Activated T-helper 17 cell treated with anti-CD3 and anti-CD28 coated beads, Interleukin-2, amount 50 U/mL, for 72 hours (primary cell): ENCODE measurements around the gene FGF13. TPM values are rescaled to one million over a fixed set of nuclear protein-coding genes. Genes with fewer than 3 reads are reported as not detected.

Source experiments
- ATAC-seq: fragments of 150-1000 bp; cut with Tn5 transposase; replicated peaks from 2 replicates; pipeline ENCODE4 v1.10.0; 2021; ENCODE audit warnings: mild to moderate bottlenecking, moderate library complexity
- H3K27ac Mint-ChIP-seq: one replicate; pipeline ENCODE4 v1.8.0; 2022; ENCODE audit warnings: mixed read lengths
- H3K27me3 Mint-ChIP-seq: one replicate; pipeline ENCODE4 v1.8.0; 2022; ENCODE audit warnings: mixed read lengths
- H3K36me3 Mint-ChIP-seq: one replicate; pipeline ENCODE4 v1.8.0; 2022; ENCODE audit warnings: low read depth, mild to moderate bottlenecking, mixed read lengths
- H3K4me1 Mint-ChIP-seq: one replicate; pipeline ENCODE4 v1.8.0; 2022; ENCODE audit warnings: mixed read lengths
- H3K4me3 Mint-ChIP-seq: one replicate; pipeline ENCODE4 v1.8.0; 2022; ENCODE audit warnings: mild to moderate bottlenecking, mixed read lengths
- H3K9me3 Mint-ChIP-seq: one replicate; pipeline ENCODE4 v1.8.0; 2022; ENCODE audit warnings: mixed read lengths
- total RNA-seq, 2 donors: library from RNA; stranded (reverse); gene quantifications; one replicate each; pipeline ENCODE4 v1.2.3, GENCODE V29; 2022

FGF13 gene
- not detected for total RNA-seq

DNA sequence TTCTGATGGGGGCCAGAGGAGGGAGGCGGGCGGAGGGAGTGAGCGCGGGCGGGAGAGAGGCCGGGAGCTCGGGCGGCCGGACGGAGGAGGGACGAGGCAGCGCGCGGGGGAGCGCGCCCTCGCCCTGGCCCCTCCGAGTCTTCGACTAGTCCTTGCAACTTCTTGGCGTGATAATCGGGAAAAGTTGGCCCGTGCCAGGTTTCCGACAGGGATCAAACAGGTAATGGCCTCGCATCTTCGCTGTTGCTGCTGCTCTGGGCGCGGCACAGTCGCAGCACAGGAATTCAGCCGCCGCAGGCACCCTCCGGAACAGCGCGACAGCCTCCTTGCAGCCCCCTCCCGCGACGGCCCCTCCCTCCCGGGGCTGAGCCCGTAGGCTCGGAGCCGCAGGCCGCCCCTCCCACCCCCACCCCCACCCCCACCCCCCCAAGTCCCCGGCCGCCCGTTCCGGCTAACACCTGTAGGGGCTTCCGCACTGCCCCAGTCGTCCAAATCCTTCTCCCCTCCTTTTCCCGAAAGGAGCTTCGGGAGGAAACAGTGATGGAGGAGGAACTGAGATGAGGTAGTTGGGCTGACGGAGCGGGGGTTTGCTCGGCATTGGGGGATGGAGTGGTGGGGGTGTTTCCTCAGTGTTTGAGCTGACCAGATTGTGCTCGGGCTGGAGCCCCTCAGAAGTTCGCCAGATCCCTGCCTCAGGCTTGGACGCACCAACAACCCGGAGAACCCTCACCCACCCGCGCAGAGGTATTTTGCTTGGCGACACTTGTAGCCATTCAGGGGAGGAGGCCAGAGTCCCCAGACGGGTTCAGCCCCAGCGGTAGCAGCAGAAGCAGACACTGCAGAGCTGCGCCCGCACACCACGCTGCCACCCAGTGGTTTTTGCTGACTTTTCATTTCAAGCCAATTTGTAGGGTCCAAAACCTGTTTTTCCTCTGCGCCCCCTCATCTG lies at the start of gene FGF13:
Gene FGF13 (minus strand): TSS at position 319 of the 949 bp plus-strand sequence. CDS start 714 bp downstream, outside the sequence.
- Mint-ChIP-seq H3K36me3 (no peaks in the 10 kb centered on the region), H3K9me3 (no peaks in the 10 kb centered on the region), H3K4me1 (no peaks in the 10 kb centered on the region), H3K27ac (no peak within 1 kb of the TSS), H3K4me3 (no peak within 1 kb of the TSS), H3K27me3 (peaks cover 17% of the 10 kb centered on the region)
- no peak for ATAC-seq

DNA sequence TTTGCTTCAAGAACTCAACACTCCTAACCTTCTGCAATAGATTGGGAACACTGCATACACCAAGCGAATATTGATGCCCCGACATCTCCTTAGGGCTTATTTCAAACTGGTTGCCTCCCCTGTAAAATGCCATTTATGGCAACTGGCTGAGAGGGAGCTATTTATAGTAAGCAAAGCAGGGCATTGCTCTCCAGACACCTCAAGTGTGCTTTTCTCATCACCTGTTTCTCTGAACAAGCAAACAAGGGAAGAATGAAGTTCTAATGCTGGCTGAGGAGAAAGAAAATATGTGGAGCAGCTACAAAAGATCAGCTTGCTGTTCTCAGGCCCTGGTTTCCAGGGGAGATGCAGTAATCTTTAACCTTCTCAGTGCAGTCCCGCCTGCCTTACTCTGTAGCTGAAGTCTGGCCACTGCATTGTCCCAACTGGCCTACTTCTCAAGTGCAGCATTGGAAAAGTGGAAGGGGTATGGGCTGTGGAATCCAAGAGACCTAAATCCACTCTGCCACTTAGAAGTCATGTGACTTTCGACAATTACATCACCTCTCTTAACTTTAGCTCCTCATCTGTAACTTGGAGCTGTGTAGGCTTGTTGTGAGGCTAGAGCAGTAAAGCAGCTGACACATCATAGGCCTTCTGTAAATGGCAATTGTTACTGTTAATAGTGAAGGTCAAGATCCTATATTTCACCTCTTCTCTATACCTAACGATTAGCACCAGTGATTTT lies 47.9 kb upstream of the FGF13 start:
- Mint-ChIP-seq H3K4me3 (no peak overlapping the region), H3K27me3 (peaks cover 4% of the 10 kb centered on the region), H3K27ac (no peak overlapping the region), H3K9me3 (no peaks in the 10 kb centered on the region), H3K36me3 (no peaks in the 10 kb centered on the region), H3K4me1 (no peaks in the 10 kb centered on the region)
- no peak for ATAC-seq

DNA sequence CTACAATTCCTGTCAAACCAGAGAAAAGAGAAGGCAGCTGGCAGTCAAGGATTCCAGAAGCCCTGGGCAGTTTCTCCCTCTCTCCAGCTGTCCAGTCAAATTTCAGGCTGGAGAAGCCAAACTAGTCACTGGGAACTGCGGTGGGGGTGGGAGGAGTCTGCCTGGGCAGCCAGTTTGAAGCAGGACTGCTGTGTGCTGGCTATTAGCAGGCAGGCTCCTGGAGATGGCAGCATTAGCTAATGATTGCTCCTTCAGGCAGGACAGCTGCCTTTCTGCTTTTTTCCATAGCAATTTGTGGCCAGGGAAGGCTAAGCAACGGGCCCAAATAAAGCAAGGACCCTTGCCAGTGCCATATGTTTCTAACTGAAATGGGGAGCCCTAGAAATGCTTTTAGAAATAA lies 44.7 kb upstream of the FGF13 start:
- no peak for ATAC-seq
- H3K27me3 Mint-ChIP-seq = peaks cover 4% of the 10 kb centered on the region
- H3K4me3 Mint-ChIP-seq = no peak overlapping the region
- H3K4me1 Mint-ChIP-seq = no peaks in the 10 kb centered on the region
- no peaks in the 10 kb centered on the region for H3K9me3 Mint-ChIP-seq
- H3K36me3 Mint-ChIP-seq = no peaks in the 10 kb centered on the region
- no peak overlapping the region for H3K27ac Mint-ChIP-seq

DNA sequence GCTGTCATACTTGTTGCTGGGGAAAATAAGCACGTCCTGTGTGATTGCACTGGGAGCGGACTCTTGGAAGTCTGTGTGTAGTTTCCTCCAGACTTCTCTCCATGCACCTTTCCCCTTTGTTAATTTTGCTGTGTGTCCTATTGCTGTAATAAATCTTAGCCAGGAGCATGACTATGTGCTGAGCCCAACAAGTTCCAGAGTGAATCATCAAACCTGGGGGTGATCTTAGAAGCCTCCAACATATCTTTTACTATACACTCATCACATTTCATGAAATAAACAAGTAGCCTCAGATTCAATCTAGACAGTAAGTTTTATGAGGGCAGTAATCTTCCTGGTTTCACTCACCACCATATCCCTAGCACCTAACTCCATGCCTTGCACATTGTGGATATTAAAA lies 43.3 kb upstream of the FGF13 start:
- H3K4me1 Mint-ChIP-seq = no peaks in the 10 kb centered on the region
- H3K9me3 Mint-ChIP-seq = no peaks in the 10 kb centered on the region
- H3K4me3 Mint-ChIP-seq = no peak overlapping the region
- H3K36me3 Mint-ChIP-seq = no peaks in the 10 kb centered on the region
- no peak overlapping the region for H3K27ac Mint-ChIP-seq
- no peak for ATAC-seq
- H3K27me3 Mint-ChIP-seq = peaks cover 4% of the 10 kb centered on the region

DNA sequence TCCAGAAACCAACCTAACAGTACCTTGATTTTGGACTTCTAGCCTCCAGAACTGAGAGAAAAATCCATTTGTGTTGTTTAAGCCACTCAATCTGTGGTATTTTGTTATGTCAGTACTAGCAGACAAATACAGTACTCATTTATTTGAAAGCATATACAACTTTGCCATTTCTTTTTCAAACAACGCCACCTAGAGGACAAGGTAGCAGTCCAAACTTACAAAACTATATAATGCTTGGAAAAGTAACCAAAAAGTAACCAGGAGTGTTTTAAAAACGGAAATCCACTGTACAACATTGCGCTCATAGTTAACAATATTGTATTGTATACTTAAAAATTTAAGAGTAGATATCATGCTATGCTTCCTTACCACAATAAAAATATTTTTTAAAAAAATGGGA lies 37.0 kb upstream of the FGF13 start:
- H3K4me3 Mint-ChIP-seq = no peak overlapping the region
- H3K36me3 Mint-ChIP-seq = no peaks in the 10 kb centered on the region
- H3K27me3 Mint-ChIP-seq = no peaks in the 10 kb centered on the region
- no peaks in the 10 kb centered on the region for H3K4me1 Mint-ChIP-seq
- ATAC-seq = no peak
- no peak overlapping the region for H3K27ac Mint-ChIP-seq
- H3K9me3 Mint-ChIP-seq = no peaks in the 10 kb centered on the region

DNA sequence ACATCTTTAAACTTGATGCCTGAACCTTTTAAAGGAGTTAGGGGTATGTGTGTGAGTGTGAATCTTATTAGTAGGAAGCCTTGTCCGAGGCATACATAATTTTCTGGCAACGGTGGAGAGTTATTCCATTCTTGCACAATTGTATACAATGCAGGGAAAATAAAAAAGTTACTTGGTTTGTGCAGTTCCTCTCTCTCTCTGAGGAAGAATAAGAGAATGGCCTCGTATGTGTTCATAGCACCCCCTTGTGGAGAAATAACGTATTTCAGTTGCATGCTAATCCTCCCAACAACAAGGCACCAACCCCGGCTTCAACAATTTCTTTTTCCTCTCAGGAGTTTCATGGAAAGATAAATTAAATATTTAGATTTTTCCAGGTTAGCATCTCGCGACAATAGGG lies 33.7 kb upstream of the FGF13 start:
- Mint-ChIP-seq H3K27me3 (no peaks in the 10 kb centered on the region), H3K4me1 (no peaks in the 10 kb centered on the region)
- no peak for ATAC-seq

DNA sequence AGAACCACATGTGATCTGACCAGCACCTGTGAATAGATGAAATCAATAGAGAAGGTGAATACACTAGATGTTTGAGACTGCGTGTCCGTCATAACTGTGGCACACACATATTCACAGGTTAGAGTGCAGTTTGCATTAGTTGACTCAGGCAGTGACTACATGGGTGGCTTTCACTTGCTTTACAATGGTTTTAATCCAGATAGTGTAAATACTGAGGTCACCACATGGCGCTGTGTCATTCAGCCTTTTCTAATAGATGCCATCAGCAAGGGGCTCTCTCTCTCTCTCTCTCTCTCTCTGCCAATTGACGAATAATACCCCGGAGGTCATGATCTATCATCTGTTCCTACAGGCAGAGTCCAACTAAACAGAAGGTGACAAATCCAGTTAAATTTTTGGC lies 30.7 kb upstream of the FGF13 start:
- Mint-ChIP-seq H3K36me3 (no peaks in the 10 kb centered on the region), H3K4me1 (no peaks in the 10 kb centered on the region), H3K4me3 (no peak overlapping the region), H3K27me3 (no peaks in the 10 kb centered on the region), H3K9me3 (no peaks in the 10 kb centered on the region), H3K27ac (no peak overlapping the region)
- ATAC-seq = no peak

More for the DNA sequence above, 33.7 kb upstream of the FGF13 start:
- no peak overlapping the region for H3K4me3 Mint-ChIP-seq
- H3K27ac Mint-ChIP-seq = no peak overlapping the region
- no peaks in the 10 kb centered on the region for H3K9me3 Mint-ChIP-seq
- H3K36me3 Mint-ChIP-seq = no peaks in the 10 kb centered on the region

DNA sequence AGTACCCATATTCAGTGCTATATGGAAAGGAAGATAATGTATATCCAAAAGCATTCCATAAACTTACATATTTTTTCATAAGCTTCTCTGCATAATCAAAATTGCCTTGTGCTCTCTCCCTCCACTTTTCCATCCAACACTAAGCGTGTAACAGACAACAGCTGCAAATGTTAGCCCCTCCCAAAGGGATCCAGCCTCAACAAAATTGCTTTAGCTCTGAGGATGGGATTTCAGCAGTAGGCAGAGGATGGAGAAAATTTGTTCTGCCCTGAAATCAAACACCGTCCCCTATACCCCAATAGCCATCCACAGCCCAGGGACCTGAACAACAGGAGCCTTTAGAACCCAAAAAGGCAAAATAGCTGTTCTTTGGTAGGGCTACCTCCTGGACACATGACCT lies 28.8 kb upstream of the FGF13 start:
- no peaks in the 10 kb centered on the region for H3K9me3 Mint-ChIP-seq
- H3K27ac Mint-ChIP-seq = no peak overlapping the region
- no peak for ATAC-seq
- no peaks in the 10 kb centered on the region for H3K36me3 Mint-ChIP-seq
- H3K27me3 Mint-ChIP-seq = no peaks in the 10 kb centered on the region
- no peak overlapping the region for H3K4me3 Mint-ChIP-seq
- no peaks in the 10 kb centered on the region for H3K4me1 Mint-ChIP-seq

DNA sequence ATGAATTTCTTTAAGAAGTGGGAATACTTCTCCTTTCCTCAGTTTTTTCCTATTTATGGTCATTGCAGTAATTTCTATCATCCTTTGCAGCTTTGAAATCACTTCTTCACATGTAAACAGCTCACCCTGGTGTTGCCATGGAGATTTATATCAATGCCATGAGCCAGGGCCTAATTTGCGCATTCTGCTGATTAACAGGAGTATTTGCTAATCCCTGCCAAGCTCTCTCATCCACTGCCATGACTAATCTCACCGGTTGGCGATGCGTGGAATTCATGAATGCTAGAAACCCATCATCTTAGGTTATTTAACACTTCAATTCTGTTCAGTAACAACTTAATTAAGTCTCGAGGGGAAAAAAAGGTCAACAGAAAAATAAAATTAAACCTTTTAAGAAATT lies 11.8 kb upstream of the FGF13 start:
- H3K4me1 Mint-ChIP-seq = no peaks in the 10 kb centered on the region
- no peaks in the 10 kb centered on the region for H3K9me3 Mint-ChIP-seq
- H3K36me3 Mint-ChIP-seq = no peaks in the 10 kb centered on the region
- H3K27me3 Mint-ChIP-seq = no peaks in the 10 kb centered on the region
- no peak overlapping the region for H3K4me3 Mint-ChIP-seq
- no peak for ATAC-seq
- no peak overlapping the region for H3K27ac Mint-ChIP-seq

DNA sequence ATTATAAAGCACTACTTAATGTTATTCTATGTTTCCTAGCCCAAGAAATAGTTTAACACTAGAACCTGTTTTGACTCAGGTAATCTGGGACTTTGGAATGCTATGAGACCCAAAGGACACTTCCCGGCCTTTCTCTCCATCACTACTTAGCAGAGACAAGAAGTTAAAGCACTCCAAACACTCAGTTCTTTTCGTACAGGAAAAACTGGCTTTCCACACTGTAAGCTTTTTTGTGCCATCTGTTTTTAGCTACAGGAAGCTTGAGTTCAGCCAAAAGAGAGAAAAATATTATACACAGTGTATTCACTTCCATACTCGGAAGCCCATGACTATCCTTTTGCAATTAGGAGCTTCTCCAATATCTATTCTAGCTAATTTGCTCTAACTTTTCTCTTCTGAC lies 7.9 kb upstream of the FGF13 start:
- Mint-ChIP-seq H3K4me3 (no peak overlapping the region), H3K27ac (no peak overlapping the region), H3K9me3 (no peaks in the 10 kb centered on the region), H3K36me3 (no peaks in the 10 kb centered on the region), H3K27me3 (peaks cover 5% of the 10 kb centered on the region), H3K4me1 (no peaks in the 10 kb centered on the region)
- no peak for ATAC-seq

DNA sequence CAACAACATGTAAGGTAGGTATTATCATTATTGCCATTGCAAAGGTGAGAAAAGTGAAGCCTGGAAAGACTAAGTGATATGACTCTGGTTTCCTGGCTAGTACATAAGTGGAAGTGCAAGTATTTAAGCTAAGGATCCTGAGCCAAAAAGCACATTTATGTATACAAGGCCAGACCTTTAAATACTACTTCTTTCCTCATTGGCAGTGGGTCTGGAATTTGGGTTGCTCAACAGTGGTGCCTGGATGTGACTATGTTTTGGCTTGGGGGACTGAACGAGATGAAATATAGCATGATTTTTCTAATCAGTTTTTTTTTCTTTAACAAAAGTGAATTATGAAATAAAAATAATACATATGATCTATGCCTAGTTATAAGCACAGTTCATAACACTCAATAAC lies 7.4 kb upstream of the FGF13 start:
- Mint-ChIP-seq H3K27ac (no peak overlapping the region), H3K4me3 (no peak overlapping the region), H3K4me1 (no peaks in the 10 kb centered on the region), H3K9me3 (no peaks in the 10 kb centered on the region), H3K36me3 (no peaks in the 10 kb centered on the region), H3K27me3 (peaks cover 5% of the 10 kb centered on the region)
- no peak for ATAC-seq

DNA sequence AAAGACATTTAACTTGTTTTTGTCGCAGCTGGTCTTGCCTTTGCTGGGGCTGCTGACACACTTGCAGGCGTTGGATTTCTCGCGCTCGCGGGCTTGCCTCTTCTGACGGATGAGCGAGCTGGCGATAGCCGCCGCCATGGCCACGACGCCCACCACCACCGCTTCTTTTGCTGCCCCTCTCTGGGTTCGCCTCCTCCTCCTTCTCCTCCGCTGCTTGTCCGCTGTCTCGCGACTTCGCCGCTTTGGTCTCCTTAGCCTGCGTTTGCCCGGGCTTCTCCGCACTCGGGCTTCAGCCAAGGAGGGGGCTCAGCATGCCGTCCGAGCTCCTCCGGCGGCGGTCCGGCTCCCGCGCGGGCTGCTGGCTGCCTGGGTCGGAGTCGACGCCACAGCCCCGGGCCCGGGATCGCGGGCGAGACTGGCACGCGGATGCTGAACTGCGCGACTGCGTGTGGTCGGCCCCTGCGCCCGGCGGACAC lies 613 bp downstream of the FGF13 start:
- no peak overlapping the region for H3K4me3 Mint-ChIP-seq
- H3K4me1 Mint-ChIP-seq = no peaks in the 10 kb centered on the region
- peaks cover 17% of the 10 kb centered on the region for H3K27me3 Mint-ChIP-seq
- no peak overlapping the region for H3K27ac Mint-ChIP-seq
- ATAC-seq = no peak
- no peaks in the 10 kb centered on the region for H3K36me3 Mint-ChIP-seq
- H3K9me3 Mint-ChIP-seq = no peaks in the 10 kb centered on the region

DNA sequence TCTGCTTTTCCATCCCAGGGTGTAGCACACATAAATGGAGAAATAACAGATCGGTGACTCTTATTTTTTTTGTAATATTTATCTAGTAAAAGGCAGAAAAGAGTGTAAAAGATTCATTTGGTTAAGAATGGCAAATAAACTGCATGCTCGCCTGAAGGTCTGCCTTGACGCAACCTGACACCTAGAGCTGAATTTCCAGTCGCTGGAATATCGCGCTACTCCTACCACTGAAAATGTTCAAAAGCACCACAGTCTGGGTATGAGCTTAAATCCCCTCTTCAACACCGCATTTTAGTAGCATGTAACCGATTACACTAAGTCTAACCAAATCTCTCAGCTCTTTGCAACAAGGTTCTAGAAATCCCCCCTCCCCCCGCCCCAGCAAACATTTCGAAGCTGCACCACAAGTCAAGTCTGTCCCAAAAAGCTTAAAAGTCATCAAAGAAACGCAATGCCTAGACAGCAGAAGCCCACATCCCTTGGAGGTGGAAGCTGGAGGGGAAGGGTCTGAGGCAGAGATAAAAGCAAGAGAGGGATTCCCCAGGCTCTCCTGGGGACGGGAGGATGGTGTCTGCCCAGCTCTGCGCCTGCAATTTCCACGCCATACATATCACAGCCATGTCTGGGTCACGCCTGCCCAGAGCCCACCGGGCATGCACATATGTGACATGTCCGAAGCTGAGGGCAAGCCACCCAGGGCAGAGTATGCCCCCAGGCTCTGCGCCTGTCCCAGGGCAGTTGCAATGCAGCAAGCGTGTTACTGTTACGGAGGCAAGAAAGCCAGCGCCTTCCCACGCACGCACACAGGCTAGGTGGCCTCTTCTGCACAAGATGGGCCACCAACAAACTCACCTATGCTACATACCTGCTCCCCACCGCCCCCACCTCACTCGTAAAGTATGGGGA lies 1.4 kb downstream of the FGF13 start:
- Mint-ChIP-seq H3K36me3 (no peaks in the 10 kb centered on the region), H3K9me3 (no peaks in the 10 kb centered on the region), H3K4me1 (no peaks in the 10 kb centered on the region), H3K27ac (no peak overlapping the region), H3K4me3 (no peak overlapping the region), H3K27me3 (peaks cover 17% of the 10 kb centered on the region)
- no peak for ATAC-seq

DNA sequence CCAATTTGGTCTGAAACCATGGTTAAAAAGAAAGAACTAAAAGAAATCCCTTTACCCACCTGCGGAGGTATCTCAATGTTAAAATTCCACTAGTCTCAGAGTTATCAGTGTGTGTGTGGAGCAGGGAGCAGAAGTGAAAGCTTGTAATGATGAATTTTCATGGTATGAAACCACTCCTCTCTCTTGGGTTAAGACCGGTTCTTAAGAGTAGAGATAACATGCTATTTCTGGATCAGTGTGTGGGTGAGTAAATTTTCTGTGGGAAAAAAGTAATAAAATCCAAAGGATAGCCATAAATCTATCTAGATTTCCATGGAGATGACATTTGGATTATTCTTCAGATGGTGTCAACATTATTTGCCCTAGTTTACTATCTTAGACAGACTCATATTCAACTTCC lies 3.2 kb downstream of the FGF13 start:
- Mint-ChIP-seq H3K27me3 (peaks cover 9% of the 10 kb centered on the region), H3K9me3 (no peaks in the 10 kb centered on the region), H3K36me3 (no peaks in the 10 kb centered on the region), H3K4me3 (no peak overlapping the region), H3K4me1 (no peaks in the 10 kb centered on the region), H3K27ac (no peak overlapping the region)
- ATAC-seq = no peak
